Activated CD8-positive, alpha-beta T cell treated with anti-CD3 and anti-CD28 coated beads for 36 hours (primary cell): ENCODE measurements around the gene FBN3. TPM values are rescaled to one million over a fixed set of nuclear protein-coding genes. Genes with fewer than 3 reads are reported as not detected.

ENCODE experiments used
- ATAC-seq: fragments of 200-7000 bp; cut with Tn5 transposase; one replicate; pipeline ENCODE4 v1.10.0; 2021; ENCODE audit warnings: mild to moderate bottlenecking, moderate library complexity
- CTCF ChIA-PET: fragments of 350-600 bp; sonication (Branson Sonifier 250); formaldehyde crosslinking; loops from one replicate; lab custom pipeline; 2021; ENCODE audit warnings: antibody characterized with exemption; lab: Charles Lee
- POLR2A ChIA-PET: fragments of 350-600 bp; sonication (Branson Sonifier 250); formaldehyde crosslinking; loops from one replicate; lab custom pipeline; 2021; ENCODE audit warnings: antibody characterized with exemption; lab: Charles Lee
- DNase-seq: peaks from one replicate; pipeline ENCODE4 v3.0.0-alpha.2; 2020
- H3K27ac Mint-ChIP-seq: one replicate; pipeline ENCODE4 v1.8.0; 2021; ENCODE audit warnings: mild to moderate bottlenecking, mixed read lengths
- H3K27me3 Mint-ChIP-seq: one replicate; pipeline ENCODE4 v1.8.0; 2021; ENCODE audit warnings: mixed read lengths
- H3K36me3 Mint-ChIP-seq: one replicate; pipeline ENCODE4 v1.8.0; 2021; ENCODE audit warnings: low read depth, mixed read lengths
- H3K4me1 Mint-ChIP-seq: one replicate; pipeline ENCODE4 v1.8.0; 2021; ENCODE audit warnings: low read depth, mixed read lengths
- H3K4me3 Mint-ChIP-seq: one replicate; pipeline ENCODE4 v1.8.0; 2021; ENCODE audit warnings: mild to moderate bottlenecking, moderate library complexity, mixed read lengths
- H3K9me3 Mint-ChIP-seq: one replicate; pipeline ENCODE4 v1.8.0; 2021; ENCODE audit warnings: mixed read lengths
- intact Hi-C: fragments of 100-400 bp; cut with micrococcal nuclease; formaldehyde crosslinking; loops from one replicate; pipeline ENCODE4 v1.10.0; 2022
- total RNA-seq, 2 experiments: library from RNA; stranded (reverse); gene quantifications; one replicate each; pipeline ENCODE4 v1.2.3, GENCODE V29; 2021
- TF ChIP-seq, protein P1 (sequence below): fragments of 200-600 bp; IDR thresholded peaks from one replicate; pipeline ENCODE4 v1.8.0; 2022; ENCODE audit warnings: antibody characterized with exemption, mild to moderate bottlenecking

FBN3 gene
- total RNA-seq, 2 experiments from 2014 or later, result 0.02 TPM; not detected in 1

DNA sequence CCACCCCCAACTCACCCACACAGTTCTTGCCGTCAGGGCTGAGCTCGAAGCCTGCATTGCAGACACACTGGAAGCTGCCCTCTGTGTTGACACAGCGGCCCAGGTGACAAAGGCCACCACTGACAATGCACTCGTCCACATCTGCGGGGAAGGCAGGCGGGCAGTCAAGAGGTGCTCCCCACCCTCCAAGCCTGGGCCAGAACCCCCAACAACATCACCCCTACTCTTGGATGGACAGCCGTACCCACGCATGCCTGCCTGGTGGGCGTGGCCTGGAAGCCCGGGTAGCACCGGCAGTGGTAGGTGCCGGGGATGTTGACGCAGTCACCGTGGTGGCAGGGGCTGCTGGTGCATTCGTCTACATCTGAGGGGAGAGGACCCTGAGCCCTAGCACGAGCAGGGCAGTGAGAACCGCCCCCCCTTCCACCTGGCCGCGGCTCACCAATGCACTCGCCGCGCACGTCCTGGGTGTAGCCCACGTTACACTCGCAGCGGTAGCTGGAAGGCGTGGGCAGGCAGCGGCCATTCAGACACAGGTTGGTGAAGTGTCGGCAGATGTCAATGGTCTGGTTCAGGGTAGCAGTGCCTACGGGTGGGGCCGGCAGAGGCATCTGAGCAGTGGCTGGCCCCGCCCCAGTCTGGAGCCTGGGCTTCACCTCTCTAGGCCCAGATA, 13.3 kb downstream of the FBN3 start:
- POLR2A ChIA-PET, result no interaction called here
- H3K36me3 Mint-ChIP-seq, result no peaks in the 10 kb centered on the region
- no peak overlapping the region for H3K4me3 Mint-ChIP-seq
- ATAC-seq (no peak), DNase-seq (no peak)
- no peaks in the 10 kb centered on the region for H3K9me3 Mint-ChIP-seq
- TF ChIP-seq, protein P1, sequence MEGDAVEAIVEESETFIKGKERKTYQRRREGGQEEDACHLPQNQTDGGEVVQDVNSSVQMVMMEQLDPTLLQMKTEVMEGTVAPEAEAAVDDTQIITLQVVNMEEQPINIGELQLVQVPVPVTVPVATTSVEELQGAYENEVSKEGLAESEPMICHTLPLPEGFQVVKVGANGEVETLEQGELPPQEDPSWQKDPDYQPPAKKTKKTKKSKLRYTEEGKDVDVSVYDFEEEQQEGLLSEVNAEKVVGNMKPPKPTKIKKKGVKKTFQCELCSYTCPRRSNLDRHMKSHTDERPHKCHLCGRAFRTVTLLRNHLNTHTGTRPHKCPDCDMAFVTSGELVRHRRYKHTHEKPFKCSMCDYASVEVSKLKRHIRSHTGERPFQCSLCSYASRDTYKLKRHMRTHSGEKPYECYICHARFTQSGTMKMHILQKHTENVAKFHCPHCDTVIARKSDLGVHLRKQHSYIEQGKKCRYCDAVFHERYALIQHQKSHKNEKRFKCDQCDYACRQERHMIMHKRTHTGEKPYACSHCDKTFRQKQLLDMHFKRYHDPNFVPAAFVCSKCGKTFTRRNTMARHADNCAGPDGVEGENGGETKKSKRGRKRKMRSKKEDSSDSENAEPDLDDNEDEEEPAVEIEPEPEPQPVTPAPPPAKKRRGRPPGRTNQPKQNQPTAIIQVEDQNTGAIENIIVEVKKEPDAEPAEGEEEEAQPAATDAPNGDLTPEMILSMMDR, result no peak
- CTCF ChIA-PET, result no interaction called here
- no peaks in the 10 kb centered on the region for H3K27me3 Mint-ChIP-seq
- no peak overlapping the region for H3K27ac Mint-ChIP-seq
- intact Hi-C loops, result no loop called here
- no peaks in the 10 kb centered on the region for H3K4me1 Mint-ChIP-seq

DNA sequence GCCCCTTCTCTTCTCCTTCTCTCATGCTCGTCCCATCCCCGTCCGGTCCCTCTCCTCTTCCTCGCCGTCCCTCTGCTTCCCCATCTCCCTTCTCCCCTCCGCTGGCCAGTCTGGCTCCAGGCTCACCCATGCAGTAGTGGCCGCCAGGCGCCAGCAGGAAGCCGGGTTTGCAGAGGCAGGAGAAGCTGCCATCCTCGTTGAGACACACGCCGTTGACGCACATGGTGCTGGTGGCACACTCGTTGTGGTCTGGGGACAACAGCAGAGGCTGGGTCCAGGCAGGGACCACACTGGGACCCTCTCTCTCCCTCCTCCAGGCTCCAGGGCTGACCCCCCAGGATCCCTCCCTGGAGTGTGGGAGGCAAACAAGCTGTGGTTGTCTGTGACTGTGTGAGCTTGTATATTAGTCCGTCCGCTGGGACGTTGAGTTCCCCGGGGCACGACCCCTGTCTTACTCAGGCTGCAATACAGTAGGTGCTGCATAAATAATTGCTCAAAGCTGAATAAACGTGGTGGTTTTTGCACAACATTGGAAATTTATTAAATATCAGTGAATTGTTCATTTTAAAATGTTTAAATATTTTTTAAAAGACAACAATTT, 16.4 kb downstream of the FBN3 start:
- Mint-ChIP-seq H3K4me3 (no peak overlapping the region), H3K27ac (no peak overlapping the region), H3K9me3 (no peaks in the 10 kb centered on the region), H3K4me1 (no peaks in the 10 kb centered on the region), H3K27me3 (peaks cover 2% of the 10 kb centered on the region), H3K36me3 (no peaks in the 10 kb centered on the region)
- ChIA-PET POLR2A (no interaction called here), CTCF (no interaction called here)
- TF ChIP-seq, protein P1, result no peak
- ATAC-seq (no peak), DNase-seq (no peak)
- intact Hi-C loops, result no loop called here

DNA sequence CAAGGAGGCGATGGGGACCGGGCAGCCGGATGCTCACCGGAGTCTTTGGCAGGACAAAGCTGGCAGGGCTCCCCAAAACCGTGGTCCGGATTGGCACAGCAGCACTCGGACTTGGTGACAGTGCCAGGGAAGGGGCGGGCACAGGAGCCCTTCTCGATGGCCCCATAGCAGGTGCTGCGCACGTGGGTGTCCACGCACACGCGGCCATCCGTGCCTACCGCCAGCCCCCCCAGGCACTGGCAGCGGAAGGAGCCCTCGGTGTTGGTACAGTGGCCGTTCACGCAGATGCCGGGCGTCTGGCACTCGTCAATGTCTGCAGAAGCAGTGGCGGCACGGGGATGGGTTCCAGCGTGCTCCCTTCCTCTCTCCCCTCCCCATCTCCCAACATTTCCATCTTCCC, 17.9 kb downstream of the FBN3 start:
- TF ChIP-seq, protein P1, result no peak
- ChIA-PET POLR2A (no interaction called here), CTCF (no interaction called here)
- peaks cover 2% of the 10 kb centered on the region for H3K27me3 Mint-ChIP-seq
- H3K9me3 Mint-ChIP-seq, result no peaks in the 10 kb centered on the region
- intact Hi-C loops, result no loop called here
- no peak overlapping the region for H3K27ac Mint-ChIP-seq
- DNase-seq, result no peak
- no peaks in the 10 kb centered on the region for H3K4me1 Mint-ChIP-seq
- H3K36me3 Mint-ChIP-seq, result no peaks in the 10 kb centered on the region
- ATAC-seq, result no peak
- no peak overlapping the region for H3K4me3 Mint-ChIP-seq

DNA sequence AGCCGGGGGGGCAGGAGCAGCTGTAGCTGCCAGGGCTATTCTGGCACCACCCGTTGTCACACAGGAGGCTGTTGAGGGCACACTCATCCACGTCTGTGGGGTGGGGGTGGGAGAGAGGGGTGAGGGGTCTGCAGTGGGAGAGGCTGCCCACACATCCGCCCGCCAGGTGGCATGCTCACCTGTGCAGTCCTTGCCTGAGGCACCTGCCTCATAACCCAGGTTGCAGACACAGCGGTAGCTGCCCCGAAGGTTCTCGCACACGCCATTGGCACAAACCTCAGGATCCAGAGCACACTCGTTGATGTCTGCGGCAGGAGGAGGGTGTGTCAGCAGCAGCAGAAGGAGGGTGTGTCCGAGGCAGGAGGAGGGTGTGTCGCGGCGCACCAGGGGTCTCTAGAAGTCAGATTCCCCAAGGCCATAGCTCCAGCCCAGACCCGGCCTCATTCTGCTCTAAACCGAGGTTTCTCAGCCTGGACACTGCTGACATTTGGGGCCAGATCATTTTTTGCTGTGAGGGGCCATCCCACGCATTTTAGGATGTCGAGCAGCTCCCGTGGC, 20.3 kb downstream of the FBN3 start:
- ChIA-PET CTCF (no interaction called here), POLR2A (no interaction called here)
- H3K36me3 Mint-ChIP-seq, result no peaks in the 10 kb centered on the region
- TF ChIP-seq, protein P1, result no peak
- no peaks in the 10 kb centered on the region for H3K4me1 Mint-ChIP-seq
- H3K27me3 Mint-ChIP-seq, result peaks cover 2% of the 10 kb centered on the region
- intact Hi-C loops, result no loop called here
- no peak overlapping the region for H3K4me3 Mint-ChIP-seq
- no peak for ATAC-seq
- no peaks in the 10 kb centered on the region for H3K9me3 Mint-ChIP-seq
- H3K27ac Mint-ChIP-seq, result no peak overlapping the region
- DNase-seq, result no peak

DNA sequence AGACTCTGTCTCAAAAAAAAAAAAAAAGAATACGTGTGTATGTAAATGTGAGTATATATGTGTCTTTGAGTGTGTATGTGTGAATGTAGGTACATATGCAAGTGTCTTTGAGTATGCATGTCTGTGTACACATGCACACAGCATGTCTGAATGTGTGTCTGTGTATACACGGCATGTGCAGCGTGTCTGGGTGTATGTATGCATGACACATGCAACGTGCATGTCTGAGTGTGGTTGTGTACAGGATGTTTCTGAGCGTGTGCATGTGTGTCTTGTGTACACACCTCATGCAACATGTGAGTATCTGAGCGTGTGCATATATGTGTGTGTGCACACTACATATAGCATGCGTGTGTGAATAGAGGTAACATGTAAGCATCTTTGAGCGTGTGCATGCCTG, 20.8 kb downstream of the FBN3 start:
- Mint-ChIP-seq H3K9me3 (no peaks in the 10 kb centered on the region), H3K27ac (no peak overlapping the region), H3K4me3 (no peak overlapping the region), H3K4me1 (no peaks in the 10 kb centered on the region), H3K36me3 (no peaks in the 10 kb centered on the region), H3K27me3 (peaks cover 6% of the 10 kb centered on the region)
- intact Hi-C loops, result no loop called here
- CTCF ChIA-PET, result no interaction called here
- POLR2A ChIA-PET, result no interaction called here
- DNase-seq (no peak), ATAC-seq (no peak)
- TF ChIP-seq, protein P1, result no peak
